ENCODE data around the gene HLTF. TPM values are rescaled to one million over a fixed set of nuclear protein-coding genes. Genes with fewer than 3 reads are reported as not detected.
A peak's percentile ranks its signal among the peaks of the same experiment; 100 is the strongest.

HLTF gene
- total and polyA plus RNA-seq, 2 of the 13 experiments (the other 11 are each of a cell fraction or from before 2014, with no cell fraction given): 12.0 to 22.9 TPM

- TF ChIP-seq BCL6 (CRISPR knock-in tag; IDR thresholded peaks at IDR 0.05) (0 out of 2 replicates have a peak, but pooled peaks have one; percentile 43), ZNF891 (CRISPR knock-in tag; IDR thresholded peaks at IDR 0.05) (no peak), ZNF749 (CRISPR knock-in tag; IDR thresholded peaks at IDR 0.05; ENCODE audit: borderline replicate concordance) (0 out of 2 replicates have a peak, but pooled peaks have one; percentile 32), JDP2 (CRISPR knock-in tag; IDR thresholded peaks at IDR 0.05; ENCODE audit: borderline replicate concordance) (no peak), AGO1 (IDR thresholded peaks at IDR 0.05; ENCODE audit: low read depth, low read length, poor library complexity, severe bottlenecking) (no peak), ATF6 (CRISPR knock-in tag; conservative IDR thresholded peaks at IDR 0.05) (no peak), GTF2F1 (IDR thresholded peaks at IDR 0.05; ENCODE audit: low read length) (no peak), CSRNP1 (CRISPR knock-in tag; IDR thresholded peaks at IDR 0.05) (no peak), NCOA1 (CRISPR knock-in tag; IDR thresholded peaks at IDR 0.05) (no peak), SAFB2 (CRISPR knock-in tag; IDR thresholded peaks at IDR 0.05; ENCODE audit: borderline replicate concordance, low read depth) (no peak), ZNF558 (CRISPR knock-in tag; IDR thresholded peaks at IDR 0.05; ENCODE audit: borderline replicate concordance) (no peak), ZNF33B (CRISPR knock-in tag; IDR thresholded peaks at IDR 0.05) (no peak), NR3C1 (CRISPR knock-in tag; IDR thresholded peaks at IDR 0.05) (no peak), ZNF713 (CRISPR knock-in tag; IDR thresholded peaks at IDR 0.05) (no peak), RXRB (CRISPR knock-in tag; IDR thresholded peaks at IDR 0.05; ENCODE audit: borderline replicate concordance) (peak; percentile 27; the same call in 1 of the 2 replicates), MAFF (IDR thresholded peaks at IDR 0.05; ENCODE audit: low read depth, low read length) (no peak), ATF2 (CRISPR knock-in tag; IDR thresholded peaks at IDR 0.05) (no peak), FOXJ3 (CRISPR knock-in tag; IDR thresholded peaks at IDR 0.05; ENCODE audit: borderline replicate concordance) (peak; percentile 80; the same call in 1 of the 2 replicates), POLR2A (IDR thresholded peaks at IDR 0.05; ENCODE audit: insufficient read depth in 1 of 2, low read depth in 2 of 2, low read length in 2 of 2) (no peak), ZNF17 (CRISPR knock-in tag; IDR thresholded peaks at IDR 0.05) (no peak), ZNF44 (CRISPR knock-in tag; IDR thresholded peaks at IDR 0.05) (no peak), ARNT (IDR thresholded peaks at IDR 0.05) (no peak), ZNF773 (CRISPR knock-in tag; IDR thresholded peaks at IDR 0.05; ENCODE audit: borderline replicate concordance) (no peak), ZNF530 (CRISPR knock-in tag; IDR thresholded peaks at IDR 0.05; ENCODE audit: low read depth) (no peak), ZNF432 (CRISPR knock-in tag; IDR thresholded peaks at IDR 0.05; ENCODE audit: borderline replicate concordance) (no peak)
Measured at GRCh38 chr3:149010504-149010951, 75.8 kb downstream of the HLTF start (continued).
